ENCODE results near the gene SYNE3. TPM values are rescaled to one million over a fixed set of nuclear protein-coding genes. Genes with fewer than 3 reads are reported as not detected.

The SYNE3 gene
- total and polyA plus RNA-seq, 10 donors: 1.4 to 34.5 (median 27.5) TPM

- Histone ChIP-seq H3K9me3 (no peaks in the 10 kb centered on the region), H3K36me3 (peaks cover 0 to 42% (median 0%) of the 10 kb centered on the region in 6 donors), H3K27ac (no peak overlapping the region), H3K4me3 (no peak overlapping the region), H3K4me1 (peaks cover 17 to 97% (median 55%) of the 10 kb centered on the region in 6 donors), H3K27me3 (replicated peaks in 1 of 7) (no peaks in the 10 kb centered on the region)
- TF ChIP-seq POLR2A (IDR thresholded peaks at IDR 0.05): no peak
- no peak for TF ChIP-seq POLR2AphosphoS5 (IDR thresholded peaks at IDR 0.05)
- TF ChIP-seq CTCF (IDR thresholded peaks at IDR 0.05 in 8 of 11, conservative IDR thresholded peaks at IDR 0.05 in 3 of 11): no peak
- DNase-seq: no peak
- intact Hi-C loops (cut with DNase I; ENCODE audit: low total_unique reads): no loop called here
- WGBS, 5 donors: 86 to 96% (median 94%) methylated on average over 6 to 7 of the region's 7 CpGs
Measured at GRCh38 chr14:95485222-95485819, 31.1 kb downstream of the SYNE3 start.

DNA sequence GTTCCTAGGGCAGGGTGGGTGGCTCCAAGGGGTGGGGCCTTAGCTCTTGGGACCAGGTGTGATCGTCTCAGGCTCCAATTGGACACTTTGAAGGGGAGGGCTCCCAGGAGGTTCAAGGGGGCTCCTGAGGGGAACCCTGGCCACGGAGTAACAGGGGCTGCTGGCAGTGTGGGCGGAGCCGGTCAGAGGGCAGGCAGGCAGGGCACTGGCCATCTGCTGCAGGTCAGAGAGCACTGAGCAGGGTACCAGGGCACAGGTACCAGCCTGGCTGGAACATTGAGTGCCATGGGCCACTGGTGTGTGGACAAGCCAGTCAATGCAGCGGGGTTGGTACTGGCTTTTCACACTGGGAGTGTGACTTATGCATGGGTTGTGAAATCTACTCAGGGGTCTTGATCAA lies 32.2 kb downstream of the SYNE3 start:
- intact Hi-C loops (cut with DNase I; ENCODE audit: low total_unique reads): no loop called here
- Histone ChIP-seq H3K27me3 (replicated peaks in 1 of 7) (no peaks in the 10 kb centered on the region), H3K27ac (peak overlapping the region in 2 of 8 donors; percentile 64 to 68), H3K36me3 (peaks cover 0 to 52% (median 0%) of the 10 kb centered on the region in 6 donors), H3K4me3 (no peak overlapping the region), H3K9me3 (no peaks in the 10 kb centered on the region), H3K4me1 (peaks cover 14 to 97% (median 55%) of the 10 kb centered on the region in 6 donors)
- DNase-seq: no peak
- 82 to 98% (median 89%) methylated on average over 5 of the region's 5 CpGs for WGBS, 5 donors
- no peak for TF ChIP-seq POLR2AphosphoS5 (IDR thresholded peaks at IDR 0.05)
- TF ChIP-seq CTCF (IDR thresholded peaks at IDR 0.05 in 8 of 11, conservative IDR thresholded peaks at IDR 0.05 in 3 of 11): no peak
- no peak for TF ChIP-seq POLR2A (IDR thresholded peaks at IDR 0.05)

GRCh38 chr14:95483309-95484165 lies 32.9 kb downstream of the SYNE3 start:
- intact Hi-C loops (cut with DNase I; ENCODE audit: low total_unique reads): no loop called here
- peak; percentile 51 to 73 (median 63) for TF ChIP-seq POLR2AphosphoS5 (IDR thresholded peaks at IDR 0.05)
- no peak for TF ChIP-seq POLR2A (IDR thresholded peaks at IDR 0.05)
- H3K4me1 ChIP-seq: peaks cover 10 to 98% (median 49%) of the 10 kb centered on the region in 6 donors
- no peaks in the 10 kb centered on the region for H3K27me3 ChIP-seq (replicated peaks in 1 of 7)
- H3K36me3 ChIP-seq: peaks cover 0 to 50% (median 0%) of the 10 kb centered on the region in 6 donors
- no peaks in the 10 kb centered on the region for H3K9me3 ChIP-seq
- WGBS, 5 donors: 70 to 81% (median 74%) methylated on average over 11 to 14 of the region's 14 CpGs
- H3K27ac ChIP-seq: peak overlapping the region in 5 of 8 donors; percentile 41 to 68 (median 54)
- no peak overlapping the region for H3K4me3 ChIP-seq
- no peak for DNase-seq

DNA sequence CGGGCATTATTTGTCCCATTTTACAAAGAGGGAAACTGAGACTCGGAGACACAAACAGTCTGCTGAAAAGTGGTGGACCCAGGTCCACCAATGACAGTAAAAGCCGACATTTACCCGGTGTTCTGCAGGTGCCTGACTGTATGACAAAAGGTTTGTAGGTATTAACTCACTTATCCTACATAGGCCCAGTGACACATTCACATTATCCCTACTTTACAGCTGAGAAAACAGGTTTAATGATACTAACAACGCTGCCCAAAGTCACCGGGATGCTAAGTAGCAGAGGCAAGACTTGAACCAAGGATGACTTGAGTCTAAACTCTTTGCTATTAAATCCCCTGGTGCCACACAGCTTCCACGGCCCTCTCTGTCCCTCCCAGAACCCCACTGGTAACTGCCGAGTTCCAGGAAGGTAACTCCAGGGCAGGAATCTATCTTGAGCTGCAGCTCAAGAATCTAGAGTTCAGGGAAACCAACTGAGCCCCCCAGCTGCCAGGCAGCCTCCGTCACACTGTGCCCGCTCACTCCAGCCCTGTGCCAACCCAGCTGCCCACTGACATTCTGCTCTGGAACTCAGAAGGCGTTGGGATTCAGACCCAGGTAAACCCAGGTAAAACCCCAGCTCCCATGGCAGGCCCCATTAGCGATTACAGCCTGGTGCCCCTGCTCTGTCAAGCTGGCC lies 33.7 kb downstream of the SYNE3 start:
- 89 to 94% (median 92%) methylated on average over 10 to 12 of the region's 12 CpGs for WGBS, 5 donors
- no peak for TF ChIP-seq POLR2AphosphoS5 (IDR thresholded peaks at IDR 0.05)
- no peak for TF ChIP-seq CTCF (IDR thresholded peaks at IDR 0.05 in 8 of 11, conservative IDR thresholded peaks at IDR 0.05 in 3 of 11)
- TF ChIP-seq POLR2A (IDR thresholded peaks at IDR 0.05): no peak
- H3K36me3 ChIP-seq: peaks cover 0 to 58% (median 0%) of the 10 kb centered on the region in 6 donors
- no peaks in the 10 kb centered on the region for H3K27me3 ChIP-seq (replicated peaks in 1 of 7)
- peaks cover 11 to 99% (median 46%) of the 10 kb centered on the region in 6 donors for H3K4me1 ChIP-seq
- no peak overlapping the region for H3K4me3 ChIP-seq
- no peaks in the 10 kb centered on the region for H3K9me3 ChIP-seq
- DNase-seq: no peak
- H3K27ac ChIP-seq: peak overlapping the region in 5 of 8 donors; percentile 41 to 68 (median 54)
- intact Hi-C loops (cut with DNase I; ENCODE audit: low total_unique reads): no loop called here

Data from spleen (tissue), 11 donors.